Left renal pelvis (tissue), 4 donors: ENCODE measurements around the gene SNCA. TPM values are rescaled to one million over a fixed set of nuclear protein-coding genes. Genes with fewer than 3 reads are reported as not detected.

Source experiments
- DNase-seq, 4 donors: peaks; one replicate each; pipeline ENCODE4 v3.0.0-alpha.2; 2013; ENCODE audit warnings: low read depth in 4 of 4, low spot score in 3 of 4
- polyA plus RNA-seq, 4 donors: library from polyadenylated mRNA; unstranded; fragments of 120-200 nt; gene quantifications; one replicate each; pipeline ENCODE4 v1.2.1, GENCODE V29; 2013; ENCODE audit not compliant: insufficient read length in 4 of 4

Gene SNCA
- polyA plus RNA-seq, result 100 to 1,000 TPM in 1 of 4 donors, 10 to 100 TPM in 3; 46.8 to 101 (median 54.4) TPM

DNA sequence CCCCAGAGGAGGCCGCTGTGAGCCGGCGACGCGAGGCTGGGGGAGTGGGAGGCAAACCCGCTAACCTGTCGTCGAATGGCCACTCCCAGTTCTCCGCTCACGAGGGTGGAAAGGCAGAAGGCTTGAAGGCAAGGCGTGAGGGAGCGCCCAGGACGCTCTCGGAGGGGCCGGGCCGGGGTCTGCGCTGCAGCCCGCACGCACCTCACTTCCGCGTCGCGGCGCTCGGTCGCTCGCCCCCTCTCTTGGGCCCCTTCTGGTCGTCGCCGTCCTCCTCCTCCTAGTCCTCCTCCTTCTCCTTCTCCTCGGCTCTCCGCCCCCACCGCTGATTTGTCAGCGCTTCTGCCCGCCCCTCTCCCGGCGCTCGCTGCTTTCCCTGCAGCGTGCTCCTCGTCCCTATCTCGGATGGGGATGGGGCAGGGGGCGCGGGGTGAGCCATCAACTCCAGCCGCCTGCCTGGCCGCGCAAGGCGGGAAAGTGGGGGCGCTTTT is at the start of gene SNCA:
SNCA (minus strand) TSS at position 265 of the 488 bp plus-strand sequence. CDS start 1,494 bp downstream, outside the sequence.
- DNase-seq, result peak; percentile 68 to 71 (median 70)

DNA sequence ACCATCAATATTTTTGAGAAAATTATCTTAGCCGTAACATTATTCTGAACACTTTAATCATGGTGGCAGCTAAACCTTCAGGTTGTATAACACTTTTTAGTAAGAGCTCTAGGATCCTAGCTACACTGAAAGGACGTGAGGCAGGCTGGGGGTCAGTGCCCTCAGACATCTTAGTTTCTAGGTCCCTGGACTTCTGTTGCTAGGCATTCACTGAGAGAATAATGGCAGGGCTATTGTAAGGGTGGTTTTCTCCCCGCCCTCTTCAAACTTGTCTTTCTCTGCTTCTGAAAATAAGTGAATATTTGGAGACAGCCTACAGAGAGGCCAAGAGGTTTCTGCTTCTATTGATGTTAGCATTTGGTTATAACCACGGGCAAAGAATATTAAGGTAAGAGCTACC is 42.3 kb upstream of the SNCA start:
- no peak for DNase-seq

DNA sequence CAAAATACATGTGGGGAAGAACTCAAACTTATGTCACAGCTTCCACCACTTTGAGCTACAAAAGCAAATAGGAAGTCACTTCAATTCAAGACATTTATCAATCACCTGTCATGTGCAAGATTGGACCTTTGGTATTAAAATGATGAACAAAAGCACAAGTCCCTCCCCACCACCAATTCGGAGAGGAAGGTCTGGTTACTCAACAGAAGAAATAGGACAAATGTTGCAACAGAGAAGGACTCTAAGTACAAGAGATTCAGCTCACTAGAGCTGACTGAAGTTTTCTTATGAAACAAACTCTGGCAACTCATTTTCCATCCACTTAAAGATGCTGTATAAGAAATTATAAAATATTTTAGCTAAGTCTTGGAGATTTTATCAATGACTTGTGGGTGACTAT is 41.6 kb upstream of the SNCA start:
- DNase-seq, result no peak

GRCh38 chr4:89876548-89876947 is 39.6 kb upstream of the SNCA start:
- DNase-seq, result no peak

- no peak for DNase-seq
Observed at GRCh38 chr4:89871211-89871610, 34.2 kb upstream of the SNCA start.

DNA sequence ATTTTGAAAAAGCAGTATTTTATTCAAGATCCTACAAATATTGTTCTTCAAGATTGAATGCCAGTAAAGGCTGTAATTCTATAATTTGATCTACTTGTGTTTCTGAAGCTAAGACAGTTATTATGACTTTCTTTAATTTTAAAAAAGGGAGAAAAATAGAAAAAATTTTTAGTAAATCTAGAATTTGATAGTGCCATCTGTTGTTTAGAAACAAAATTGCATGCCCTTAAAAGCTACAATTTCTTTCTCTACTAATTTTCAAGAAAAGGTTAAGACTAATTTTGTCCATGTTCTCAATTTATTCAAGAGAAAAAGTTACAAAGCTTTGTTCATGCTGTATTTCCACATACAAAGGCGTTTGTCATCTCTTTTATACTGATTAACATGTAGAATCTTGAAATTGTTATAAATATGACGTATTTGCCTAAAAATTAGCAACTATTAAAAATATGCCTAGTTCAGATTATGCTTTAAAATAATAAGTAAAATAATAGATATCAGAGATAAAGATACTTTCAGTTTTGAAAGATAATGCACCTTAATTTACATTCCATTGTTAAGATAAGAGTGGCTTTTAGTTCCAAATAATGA is 32.1 kb upstream of the SNCA start:
- DNase-seq, result no peak

GRCh38 chr4:89868276-89868675 is 31.3 kb upstream of the SNCA start:
- no peak for DNase-seq

GRCh38 chr4:89863533-89863932 is 26.6 kb upstream of the SNCA start:
- no peak for DNase-seq

DNA sequence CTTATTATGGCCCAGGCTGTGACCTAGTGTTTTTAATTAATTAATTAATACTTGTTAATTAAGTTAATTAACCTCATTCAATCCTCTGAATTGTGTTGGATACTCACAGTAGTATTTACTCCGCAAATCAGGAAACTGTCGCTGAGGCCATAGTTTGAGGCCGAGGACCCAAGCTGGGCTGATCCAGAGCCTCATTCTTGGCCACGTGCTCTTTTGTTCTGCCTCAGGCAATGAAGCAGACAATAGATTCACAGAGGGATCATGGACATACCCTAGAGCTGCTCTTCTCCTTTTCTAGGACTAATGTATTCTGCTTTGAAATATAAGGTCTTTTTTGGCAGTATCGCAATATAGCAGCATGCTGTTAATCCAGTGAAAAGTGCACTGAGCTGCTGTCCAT is 24.0 kb upstream of the SNCA start:
- no peak for DNase-seq

- DNase-seq, result no peak
Observed at GRCh38 chr4:89855236-89855635, 18.3 kb upstream of the SNCA start.

DNA sequence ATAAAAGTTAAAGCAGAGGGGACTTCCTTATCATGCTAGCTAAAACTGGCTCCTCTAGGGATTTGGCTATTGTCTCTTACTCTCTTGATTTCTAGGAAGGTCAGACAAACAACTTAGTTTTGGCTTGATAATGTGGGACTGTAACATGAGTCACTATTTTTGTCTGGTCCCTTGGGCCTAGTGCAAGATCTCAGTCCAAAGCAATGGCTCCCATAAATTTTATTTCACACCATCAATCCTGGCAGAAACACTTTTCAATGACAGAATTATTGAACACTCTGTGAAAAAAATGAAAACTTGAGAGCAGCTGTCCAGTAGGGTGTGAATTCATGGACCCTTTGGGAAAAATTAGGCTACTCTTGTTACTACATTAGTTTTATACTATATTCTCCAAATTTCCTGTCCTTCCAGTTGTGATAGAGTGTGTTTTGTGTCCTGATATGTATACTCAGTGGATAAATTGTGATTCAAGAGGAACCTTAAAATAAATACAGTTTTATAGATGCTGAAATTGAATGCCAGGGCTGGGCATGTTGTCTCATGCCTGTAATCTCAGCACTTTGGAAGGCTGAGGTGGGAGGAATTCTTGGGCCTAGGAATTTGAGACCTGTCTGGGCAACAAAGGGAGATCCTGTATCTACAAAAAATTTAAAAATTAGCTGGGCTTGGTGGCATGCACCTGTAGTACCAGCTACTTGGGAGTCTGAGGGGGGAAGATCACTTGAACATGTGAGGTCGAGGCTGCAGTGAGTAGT is 10.8 kb upstream of the SNCA start:
- no peak for DNase-seq

GRCh38 chr4:89839558-89839957 is 2.6 kb upstream of the SNCA start:
- DNase-seq, result no peak

GRCh38 chr4:89837993-89838390 is 1.0 kb upstream of the SNCA start:
- peak in 1 of 4 donors; percentile 36 for DNase-seq

GRCh38 chr4:89837385-89837992 is 528 bp upstream of the SNCA start:
- peak in 2 of 4 donors; percentile 38 to 39 for DNase-seq

GRCh38 chr4:89836031-89836745 is 773 bp downstream of the SNCA start:
- no peak for DNase-seq

- no peak for DNase-seq
Observed at GRCh38 chr4:89835413-89835812, 1.5 kb downstream of the SNCA start.

DNA sequence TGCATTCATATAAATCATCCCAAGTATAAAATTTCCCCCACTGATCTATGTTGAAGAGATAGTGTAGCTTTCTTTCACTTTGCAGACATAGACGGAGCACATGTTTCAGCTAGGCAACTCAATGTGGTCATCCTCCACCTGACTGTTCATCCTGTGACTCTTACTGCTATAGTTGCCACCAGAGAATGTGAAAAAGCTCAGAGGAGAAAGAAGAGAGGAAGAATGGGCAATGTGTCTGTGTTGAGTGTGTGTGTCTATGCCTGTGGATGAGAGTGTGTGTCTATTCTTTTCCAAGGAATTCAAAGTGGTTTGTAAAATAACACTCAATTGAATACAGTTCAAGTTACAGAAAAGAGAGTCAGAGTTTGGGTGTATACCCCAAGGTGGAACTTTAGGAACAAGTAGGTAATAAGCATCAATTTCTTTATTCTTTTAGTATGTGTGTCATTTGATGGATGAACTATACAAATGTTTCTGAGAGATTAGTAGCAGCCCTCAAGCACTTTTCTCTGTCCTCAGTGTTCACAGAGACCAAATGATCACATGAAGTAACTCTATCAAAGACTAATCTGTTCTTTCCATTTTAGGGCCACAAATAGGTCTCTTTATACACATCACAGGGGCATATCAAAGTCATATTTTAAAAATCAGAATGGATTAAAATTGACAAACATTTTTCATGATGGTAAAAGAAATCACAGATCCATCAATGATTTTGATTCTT is 2.3 kb downstream of the SNCA start:
- no peak for DNase-seq

- no peak for DNase-seq
Observed at GRCh38 chr4:89829470-89830138, 7.4 kb downstream of the SNCA start.

GRCh38 chr4:89823416-89823815 is 13.5 kb downstream of the SNCA start:
- DNase-seq, result no peak

DNA sequence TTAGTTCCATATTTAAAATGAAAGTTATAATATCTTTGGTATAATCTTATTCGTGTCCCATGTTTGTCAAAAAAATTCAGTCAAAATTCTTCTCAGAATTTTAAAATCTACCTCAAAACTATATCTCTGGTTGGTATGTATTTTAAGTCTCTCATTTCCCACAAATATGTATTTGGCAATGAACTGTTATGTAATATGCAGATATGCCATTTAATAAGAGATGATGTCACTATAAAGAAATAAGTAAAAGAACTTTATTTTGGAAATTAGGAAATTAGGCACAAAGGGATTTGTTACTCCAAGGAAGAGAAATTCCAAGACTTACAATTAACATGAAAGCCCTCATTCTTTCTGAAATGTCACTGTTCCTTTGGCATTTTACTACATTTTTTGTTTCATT is 15.3 kb downstream of the SNCA start:
- DNase-seq, result no peak
